SIG-M5 treated with dmso at 0.1 percent for 504 hours (cell line): ENCODE data around the gene CLTA.

Source experiments
- DNase-seq: peaks from one replicate; lab custom pipeline; 2025; ENCODE audit not compliant: unreplicated experiment; lab: John Stamatoyannopoulos, UW

The CLTA gene

GRCh38 chr9:36188212-36188611 lies 2.5 kb upstream of the CLTA start:
- DNase-seq = no peak

DNA sequence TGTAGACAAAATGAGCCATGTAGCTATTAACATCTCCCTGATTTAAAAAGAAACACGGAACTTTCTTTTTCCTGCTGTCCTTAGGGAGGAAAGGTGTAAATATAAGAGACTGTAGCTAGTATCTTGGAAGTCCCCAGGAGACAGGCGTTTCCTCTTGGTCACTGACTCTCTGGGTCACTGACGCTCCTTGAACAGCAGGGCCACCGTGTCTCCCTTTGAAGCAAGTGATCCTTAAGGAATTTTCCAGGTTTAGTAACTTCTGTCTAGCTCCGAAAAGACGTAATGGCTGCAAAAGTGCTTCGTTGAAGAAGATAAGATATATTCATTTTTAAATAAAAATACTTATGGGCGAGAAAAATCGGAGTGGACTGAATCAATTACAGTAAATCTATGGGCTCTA lies 745 bp upstream of the CLTA start:
- no peak for DNase-seq

- DNase-seq = no peak
Observed at GRCh38 chr9:36191290-36191645, 547 bp downstream of the CLTA start.

- peak; percentile 22 for DNase-seq
Observed at GRCh38 chr9:36191686-36192085, 965 bp downstream of the CLTA start.

- DNase-seq = no peak
Observed at GRCh38 chr9:36192196-36192595, 1.5 kb downstream of the CLTA start.

GRCh38 chr9:36193023-36193422 lies 2.3 kb downstream of the CLTA start:
- DNase-seq = no peak

DNA sequence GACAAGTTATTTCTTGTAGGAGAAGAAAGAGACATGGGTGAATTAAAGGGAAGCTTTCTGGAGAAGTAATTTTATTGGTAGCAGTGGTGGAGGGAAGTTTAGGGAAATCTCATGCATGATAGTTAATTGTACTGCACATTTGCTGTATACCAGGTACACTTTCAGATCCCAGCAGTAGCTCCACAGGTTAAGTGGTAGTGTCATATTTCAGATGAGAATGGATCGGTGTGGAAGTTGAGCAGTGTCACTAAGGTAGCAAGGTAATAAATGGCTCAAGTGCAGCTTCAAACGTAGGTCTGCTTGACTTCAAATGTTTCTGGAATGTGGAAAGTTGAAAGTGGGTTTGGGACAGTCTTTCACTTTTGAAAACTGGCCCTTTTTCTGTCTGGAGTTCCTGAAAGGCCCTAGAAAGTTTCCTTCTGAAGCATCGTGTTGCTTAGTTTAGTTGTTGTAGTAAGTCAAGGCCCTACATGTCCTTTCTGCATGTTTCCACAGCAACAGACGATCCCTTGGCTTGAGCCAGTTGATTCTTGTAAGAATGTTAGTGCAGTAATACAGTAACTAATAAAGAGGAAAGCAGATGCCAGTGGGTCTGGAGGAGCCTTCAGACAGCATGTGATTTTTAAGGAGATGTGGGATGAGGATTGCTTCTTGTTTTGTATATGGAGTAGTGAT lies 3.7 kb downstream of the CLTA start:
- DNase-seq = no peak

- no peak for DNase-seq
Observed at GRCh38 chr9:36204906-36205547, 14.3 kb downstream of the CLTA start.

GRCh38 chr9:36207016-36207415 lies 16.3 kb downstream of the CLTA start:
- no peak for DNase-seq

DNA sequence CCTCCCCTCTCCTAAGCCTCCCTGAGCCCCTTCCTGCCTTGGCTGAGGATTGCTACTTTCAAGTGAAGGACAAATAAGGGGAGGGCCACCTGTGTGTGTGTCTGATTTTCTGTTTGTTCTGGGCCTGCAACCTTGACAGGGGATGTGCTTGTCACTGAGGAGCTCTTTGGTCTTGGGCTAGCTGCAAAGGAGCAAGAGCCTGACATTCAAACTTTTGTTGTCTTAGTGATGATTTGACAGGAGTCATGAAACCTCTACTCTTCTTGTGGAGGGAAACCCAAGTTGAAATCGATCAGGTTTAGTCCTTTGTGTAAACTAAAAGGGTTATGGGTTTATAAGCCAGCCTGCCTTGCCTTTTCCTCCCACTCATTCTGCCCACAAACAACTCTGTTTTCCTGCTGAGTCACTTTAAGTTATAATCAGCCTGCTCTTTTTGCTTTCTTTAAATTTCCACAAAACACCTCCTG lies 16.9 kb downstream of the CLTA start:
- DNase-seq = no peak

DNA sequence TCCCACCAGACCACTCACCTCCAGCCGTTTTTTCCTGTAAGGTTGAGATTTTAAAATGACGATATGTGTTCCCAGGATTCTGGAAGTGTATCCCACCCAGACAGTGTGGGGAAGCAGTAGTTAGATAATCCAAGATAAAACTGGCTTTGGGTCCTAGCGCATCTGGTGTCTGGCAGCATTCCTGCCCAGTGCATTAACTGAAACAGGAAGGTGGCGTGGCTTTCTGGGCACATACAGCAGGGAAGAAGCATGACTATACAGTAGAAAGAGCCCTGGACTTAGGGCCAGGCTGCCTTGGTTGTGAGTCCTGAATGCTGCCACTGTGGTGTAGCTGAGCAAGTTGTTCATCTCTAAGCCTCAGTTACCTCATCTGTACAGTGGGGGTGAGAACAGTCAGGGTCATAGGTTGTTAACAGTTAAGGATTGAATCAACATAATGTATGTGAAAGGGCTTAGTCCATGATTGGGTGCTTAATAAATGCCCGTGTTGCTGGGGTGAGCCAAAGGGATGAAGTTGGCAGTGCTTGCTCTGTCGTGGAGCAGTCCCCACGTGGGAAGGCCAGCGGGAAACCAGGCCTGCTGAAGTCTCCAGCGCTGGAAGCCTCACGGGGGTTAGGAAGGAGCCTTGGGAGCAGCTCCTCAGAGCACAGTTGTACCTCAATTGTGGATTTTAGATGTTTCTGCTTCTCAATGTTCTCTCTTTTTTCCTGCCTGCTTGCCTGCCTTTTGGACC lies 18.0 kb downstream of the CLTA start:
- no peak for DNase-seq

GRCh38 chr9:36210722-36211121 lies 20.0 kb downstream of the CLTA start:
- DNase-seq = no peak

GRCh38 chr9:36211510-36211909 lies 20.8 kb downstream of the CLTA start:
- DNase-seq = no peak

- DNase-seq = no peak
Observed at GRCh38 chr9:36213387-36213786, 22.7 kb downstream of the CLTA start.

- DNase-seq = no peak
Observed at GRCh38 chr9:36213989-36214388, 23.3 kb downstream of the CLTA start.

DNA sequence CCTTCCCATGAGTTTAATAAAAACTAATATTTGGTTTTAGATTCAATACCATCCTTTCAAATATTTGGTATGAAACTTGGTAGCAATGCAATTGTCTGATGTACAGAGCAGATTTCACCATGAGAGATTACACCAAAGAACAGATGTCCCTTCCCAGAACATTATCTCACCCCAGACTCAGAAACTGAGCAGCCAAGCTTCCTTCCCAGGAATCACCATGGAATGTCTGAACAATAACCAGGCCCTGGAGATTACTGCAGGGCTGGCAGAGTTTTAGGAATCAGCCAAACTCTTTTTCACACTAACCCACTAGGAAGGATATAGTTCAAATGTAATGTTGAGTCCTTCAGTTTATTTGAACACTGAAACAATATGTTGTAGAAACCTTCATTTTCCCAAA lies 23.9 kb downstream of the CLTA start:
- no peak for DNase-seq

- DNase-seq = no peak
Observed at GRCh38 chr9:36217256-36217968, 26.7 kb downstream of the CLTA start.

GRCh38 chr9:36218011-36218410 lies 27.3 kb downstream of the CLTA start:
- DNase-seq = no peak

DNA sequence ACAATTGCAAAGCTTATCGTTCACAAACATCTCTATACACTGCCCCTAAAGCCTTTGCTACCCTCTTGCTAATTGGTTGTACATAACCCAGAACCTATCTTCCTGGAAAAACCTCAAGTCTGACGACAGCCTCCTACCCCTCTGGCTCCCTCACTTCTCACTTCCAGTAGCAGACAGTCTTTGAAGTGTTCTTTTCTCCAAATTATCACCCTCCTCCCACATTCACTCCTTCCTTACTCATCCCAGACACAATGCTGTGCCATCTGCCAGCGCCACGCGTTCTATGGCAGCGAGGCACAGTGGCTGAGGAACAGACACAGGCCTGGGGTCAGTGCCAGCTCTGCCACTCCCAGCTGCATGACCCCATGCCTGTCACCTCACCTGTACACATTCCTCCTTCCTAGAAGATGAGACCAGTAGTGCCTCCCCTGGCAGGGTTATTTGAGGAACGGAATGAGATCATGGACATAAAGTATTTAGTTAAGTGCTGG lies 27.7 kb downstream of the CLTA start:
- DNase-seq = no peak

GRCh38 chr9:36221667-36222066 lies 30.9 kb downstream of the CLTA start:
- DNase-seq = no peak

DNA sequence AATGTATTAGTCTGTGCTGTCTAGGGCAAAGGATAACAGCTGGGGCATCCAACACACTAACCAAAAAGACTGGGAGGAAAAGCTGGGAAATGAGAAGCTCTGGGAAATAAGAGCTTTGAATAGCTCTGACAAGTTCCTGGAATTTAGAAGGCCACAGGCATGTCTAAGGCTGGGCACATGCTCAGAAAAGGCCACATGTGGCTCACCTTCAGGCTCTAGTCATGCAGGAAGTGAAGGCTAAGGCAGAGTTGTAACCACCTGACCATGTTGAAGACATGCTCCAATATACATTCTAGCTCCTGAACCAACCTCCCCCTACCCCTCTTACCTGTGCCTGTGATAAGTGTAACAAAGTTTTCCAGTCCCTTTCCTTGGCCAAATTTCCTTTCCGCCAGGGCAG lies 31.7 kb downstream of the CLTA start:
- DNase-seq = no peak
